Heart left ventricle (tissue), 16 donors: Measurements from ENCODE around the gene TOM1. TPM values are rescaled to one million over a fixed set of nuclear protein-coding genes. Genes with fewer than 3 reads are reported as not detected.

Experiments used
- ATAC-seq, 4 donors: fragments of 200-7000 bp; cut with Tn5 transposase; one replicate each; pipeline ENCODE4 v1.9.1; 2020 to 2022; ENCODE audit warnings: moderate library complexity in 4 of 4, mild to moderate bottlenecking in 3 of 4, moderate number of reproducible peaks in 1 of 4
- DNase-seq, 5 donors: peaks; one replicate each; pipeline ENCODE4 v3.0.0-alpha.2; 2020
- H3K27ac ChIP-seq, 12 donors: fragments of 200-600 bp; sonication (generic) in 4 of 12; one replicate each; pipeline versions ENCODE4 v1.5.0 to v1.8.0; 2016 to 2022; ENCODE audit warnings: mild to moderate bottlenecking in 2 of 12
- H3K27me3 ChIP-seq, 9 donors: fragments of 200-600 bp; sonication (generic) in 2 of 9; one replicate each; pipeline versions ENCODE4 v1.5.1 to v1.8.0; 2016 to 2022; ENCODE audit warnings: mild to moderate bottlenecking in 3 of 9
- H3K36me3 ChIP-seq, 9 donors: fragments of 200-600 bp; sonication (generic) in 2 of 9; one replicate each; pipeline versions ENCODE4 v1.5.0 to v1.8.0; 2018 to 2022; ENCODE audit warnings: mild to moderate bottlenecking in 2 of 9
- H3K4me1 ChIP-seq, 12 donors: fragments of 200-600 bp; sonication (generic) in 4 of 12; one replicate each; pipeline versions ENCODE4 v1.5.0 to v1.8.0; 2016 to 2022; ENCODE audit warnings: mild to moderate bottlenecking in 3 of 12
- H3K4me3 ChIP-seq, 12 donors: fragments of 200-600 bp; sonication (generic) in 4 of 12; one replicate each; pipeline versions ENCODE4 v1.5.0 to v1.8.0; 2017 to 2022; ENCODE audit warnings: mild to moderate bottlenecking in 9 of 12, moderate library complexity in 4 of 12
- H3K9me3 ChIP-seq, 12 donors: fragments of 200-600 bp; sonication (generic) in 4 of 12; one replicate each; pipeline versions ENCODE4 v1.5.0 to v1.8.0; 2016 to 2022; ENCODE audit warnings: mild to moderate bottlenecking in 1 of 12
- POLR2A ChIP-seq, 2 donors: fragments of 450-650 bp; IDR thresholded peaks; one replicate each; pipeline ENCODE4 v1.6.1; 2017; ENCODE audit warnings: antibody characterized with exemption in 2 of 2, mild to moderate bottlenecking in 2 of 2, moderate library complexity in 2 of 2
- WGBS, 4 donors: extraction: QIAGEN DNeasy Blood & Tissue Kit in 2 of 4; methylation state at CpG; one replicate each; pipeline versions ENCODE4 v1.1.5 to v1.1.7; 2013 to 2018; 5-methylcytosine and 5-hydroxymethylcytosine counted together
- intact Hi-C, 10 donors: fragments of 100-400 bp; cut with DNase I; formaldehyde crosslinking; loops; one replicate each; pipeline versions ENCODE4 v1.11.1 to v1.14.2; 2022
- polyA plus RNA-seq, 2 donors: library from polyadenylated mRNA; stranded (reverse); fragments of 200-250 nt; gene quantifications; one replicate each; pipeline ENCODE4 v1.2.3, GENCODE V29; 2013
- total RNA-seq, 9 donors: library from RNA; depleted of rRNA in 2 of 9; stranded (reverse); fragments of >200 nt in 2 of 9; fragmentation: NEBNext Ultra II Directional in 3 of 9; extraction: Animal tissue kit (Norgen Biotek cat#: 25700) in 3 of 9; gene quantifications; one replicate each; pipeline versions ENCODE4 v1.1.0 to v1.2.4, GENCODE V29; 2016 to 2023
- TF ChIP-seq, protein P1 (sequence below), 12 donors: fragments of 200-600 bp; sonication (generic) in 4 of 12; IDR thresholded peaks; one replicate each; pipeline versions ENCODE4 v1.5.0 to v1.8.0; 2018 to 2022; ENCODE audit warnings: antibody characterized with exemption in 12 of 12, mild to moderate bottlenecking in 5 of 12
- donor health status: ischemic (EF 13 %, LVEDD 7.1; RV severe dilation, severe dysfunction).
- donor health status: healthy with polysubstance abuse.
- donor health status: DM: no; HTN: yes; CAD: no.
- donor health status: DM: no; HTN: no; CAD: no.
- donor health status: ischemic (EF 25% LVEDD 6.9; RV normal size, moderate dysfunction).
- donor health status: ischemic (EF 25% LVEDD 5.7; RV mildly dilated, moderate dysfunction).
- donor health status: healthy.
- donor health status: DM: yes; HTN: yes; CAD: no.
- donor health status: ischemic (EF 35%, LVEDD 5.7; RV mildly dilated, moderate dysfunction).
- donor health status: nonischemic (EF 11% LVEDD 7.7; RV severe dilation, severe dysfunction).
- donor health status: DM: yes; HTN: yes; CAD: no.
- donor health status: PGD.
- donor health status: ischemic (EF 29% LVEDD 5.4; RV normal size, mild dysfunction).
- donor health status: nonischemic (EF 23%, LVEDD 6.1; RV moderate dilation, normal function).

TOM1 gene
- total and polyA plus RNA-seq, 11 donors: 46.8 to 362 (median 56.8) TPM

GRCh38 chr22:35275580-35275979 lies 24.1 kb upstream of the TOM1 start:
- DNase-seq (no peak), ATAC-seq (no peak)
- intact Hi-C loops: no loop called here
- 91 to 95% (median 92%) methylated on average over 1 of the region's 1 CpG for WGBS, 4 donors
- peaks cover 0 to 67% (median 46%) of the 10 kb centered on the region in 9 donors for H3K36me3 ChIP-seq
- no peaks in the 10 kb centered on the region for H3K9me3 ChIP-seq
- H3K27ac ChIP-seq: no peak overlapping the region
- no peaks in the 10 kb centered on the region for H3K4me1 ChIP-seq
- TF ChIP-seq, protein P1, sequence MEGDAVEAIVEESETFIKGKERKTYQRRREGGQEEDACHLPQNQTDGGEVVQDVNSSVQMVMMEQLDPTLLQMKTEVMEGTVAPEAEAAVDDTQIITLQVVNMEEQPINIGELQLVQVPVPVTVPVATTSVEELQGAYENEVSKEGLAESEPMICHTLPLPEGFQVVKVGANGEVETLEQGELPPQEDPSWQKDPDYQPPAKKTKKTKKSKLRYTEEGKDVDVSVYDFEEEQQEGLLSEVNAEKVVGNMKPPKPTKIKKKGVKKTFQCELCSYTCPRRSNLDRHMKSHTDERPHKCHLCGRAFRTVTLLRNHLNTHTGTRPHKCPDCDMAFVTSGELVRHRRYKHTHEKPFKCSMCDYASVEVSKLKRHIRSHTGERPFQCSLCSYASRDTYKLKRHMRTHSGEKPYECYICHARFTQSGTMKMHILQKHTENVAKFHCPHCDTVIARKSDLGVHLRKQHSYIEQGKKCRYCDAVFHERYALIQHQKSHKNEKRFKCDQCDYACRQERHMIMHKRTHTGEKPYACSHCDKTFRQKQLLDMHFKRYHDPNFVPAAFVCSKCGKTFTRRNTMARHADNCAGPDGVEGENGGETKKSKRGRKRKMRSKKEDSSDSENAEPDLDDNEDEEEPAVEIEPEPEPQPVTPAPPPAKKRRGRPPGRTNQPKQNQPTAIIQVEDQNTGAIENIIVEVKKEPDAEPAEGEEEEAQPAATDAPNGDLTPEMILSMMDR (IDR thresholded peaks at IDR 0.05): no peak
- TF ChIP-seq POLR2A (IDR thresholded peaks at IDR 0.05): no peak
- H3K27me3 ChIP-seq: no peaks in the 10 kb centered on the region
- H3K4me3 ChIP-seq: no peak overlapping the region

DNA sequence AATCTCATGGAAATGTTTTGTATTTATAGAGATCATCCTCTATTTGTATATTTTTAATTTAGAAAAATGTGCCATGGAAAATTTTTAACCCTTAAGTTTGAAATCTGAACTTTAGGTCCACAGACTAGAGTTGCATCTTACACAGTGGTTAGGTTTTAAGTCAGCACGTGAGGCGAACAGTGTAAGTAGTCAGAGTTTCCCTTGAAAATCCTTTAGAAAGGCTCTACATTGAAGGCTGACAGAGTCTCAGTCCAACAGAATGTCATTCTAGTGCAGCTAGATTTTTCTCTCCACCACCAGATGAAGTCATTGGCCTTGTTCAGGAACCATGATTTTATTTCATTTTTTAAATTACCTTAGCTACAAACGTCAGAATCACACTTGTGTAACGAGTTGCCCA lies 23.7 kb upstream of the TOM1 start:
- 78 to 88% (median 84%) methylated on average over 4 of the region's 4 CpGs for WGBS, 4 donors
- TF ChIP-seq, protein P1 (IDR thresholded peaks at IDR 0.05): no peak
- TF ChIP-seq POLR2A (IDR thresholded peaks at IDR 0.05): no peak
- no peak for DNase-seq
- H3K36me3 ChIP-seq: peaks cover 0 to 66% (median 43%) of the 10 kb centered on the region in 9 donors
- H3K4me1 ChIP-seq: no peaks in the 10 kb centered on the region
- no peak overlapping the region for H3K4me3 ChIP-seq
- ATAC-seq: no peak
- intact Hi-C loops: no loop called here
- H3K27me3 ChIP-seq: no peaks in the 10 kb centered on the region
- no peaks in the 10 kb centered on the region for H3K9me3 ChIP-seq
- no peak overlapping the region for H3K27ac ChIP-seq

- no peaks in the 10 kb centered on the region for H3K4me1 ChIP-seq
- H3K27me3 ChIP-seq: no peaks in the 10 kb centered on the region
- DNase-seq: no peak
- 85 to 98% (median 92%) methylated on average over 1 of the region's 1 CpG for WGBS, 4 donors
- H3K9me3 ChIP-seq: no peaks in the 10 kb centered on the region
- intact Hi-C loops: no loop called here
- no peak for ATAC-seq
- H3K4me3 ChIP-seq: no peak overlapping the region
- H3K36me3 ChIP-seq: peaks cover 0 to 100% (median 97%) of the 10 kb centered on the region in 9 donors
- H3K27ac ChIP-seq: no peak overlapping the region
- TF ChIP-seq, protein P1 (IDR thresholded peaks at IDR 0.05): no peak
- no peak for TF ChIP-seq POLR2A (IDR thresholded peaks at IDR 0.05)
These were observed 11.6 kb upstream of the TOM1 start for GRCh38 chr22:35288116-35288515.

DNA sequence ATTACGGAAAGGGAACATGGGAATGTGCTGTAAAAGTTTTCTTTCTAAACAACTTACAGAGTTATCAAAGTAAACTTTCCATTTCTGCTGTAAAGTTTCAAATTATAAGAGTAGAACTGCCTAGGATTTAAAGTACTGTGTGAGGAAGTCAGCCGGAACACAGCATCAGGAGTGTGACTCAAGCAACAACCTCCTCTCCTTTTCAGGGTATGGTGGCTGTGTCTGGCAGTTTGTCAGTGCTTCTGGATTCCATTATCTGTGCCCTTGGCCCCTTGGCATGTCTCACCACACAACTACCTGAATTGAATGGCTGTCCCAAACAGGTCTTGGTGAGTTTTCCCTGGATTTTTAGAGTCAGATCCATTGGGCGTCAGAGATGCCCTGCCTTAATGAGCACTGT lies 6.9 kb upstream of the TOM1 start:
- H3K36me3 ChIP-seq: peaks cover 0 to 90% (median 75%) of the 10 kb centered on the region in 9 donors
- no peak for TF ChIP-seq POLR2A (IDR thresholded peaks at IDR 0.05)
- TF ChIP-seq, protein P1 (IDR thresholded peaks at IDR 0.05): no peak
- ATAC-seq (no peak), DNase-seq (no peak)
- no peak overlapping the region for H3K4me3 ChIP-seq
- intact Hi-C loops: no loop called here
- WGBS, 4 donors: 89 to 97% (median 95%) methylated on average over 3 of the region's 3 CpGs
- peak overlapping the region in 1 of 12 donors; percentile 18 for H3K27ac ChIP-seq
- no peaks in the 10 kb centered on the region for H3K9me3 ChIP-seq
- no peaks in the 10 kb centered on the region for H3K4me1 ChIP-seq
- H3K27me3 ChIP-seq: no peaks in the 10 kb centered on the region
